Right lobe of liver (tissue), 4 donors: ENCODE data around the gene MEGF8.

Experiments
- CTCF ChIP-seq, 4 donors: fragments of 200-600 bp in 3 of 4; fragments of 450-650 bp in 1 of 4; IDR thresholded peaks; one replicate each; pipeline versions ENCODE4 v1.5.1 to v1.8.0; 2016 to 2022; ENCODE audit warnings: antibody characterized with exemption in 4 of 4, mild to moderate bottlenecking in 2 of 4
- POLR2A ChIP-seq: fragments of 450-650 bp; IDR thresholded peaks from one replicate; pipeline ENCODE4 v1.6.1; 2017; ENCODE audit warnings: antibody characterized with exemption, mild to moderate bottlenecking
- donor health status: DM: no; HTN: no; CAD: no.
- donor health status: DM: no; HTN: no; CAD: no.
- donor health status: DM: no; HTN: yes; CAD: no.

- TF ChIP-seq CTCF (IDR thresholded peaks at IDR 0.05) (no peak), POLR2A (no peak)
Measured at GRCh38 chr19:42332059-42332458, 6.6 kb downstream of the MEGF8 start.
